ENCODE results near the gene CLSTN2. TPM values are rescaled to one million over a fixed set of nuclear protein-coding genes. Genes with fewer than 3 reads are reported as not detected.

Gene CLSTN2
- total RNA-seq, 1 donor from 2014 or later = not detected

DNA sequence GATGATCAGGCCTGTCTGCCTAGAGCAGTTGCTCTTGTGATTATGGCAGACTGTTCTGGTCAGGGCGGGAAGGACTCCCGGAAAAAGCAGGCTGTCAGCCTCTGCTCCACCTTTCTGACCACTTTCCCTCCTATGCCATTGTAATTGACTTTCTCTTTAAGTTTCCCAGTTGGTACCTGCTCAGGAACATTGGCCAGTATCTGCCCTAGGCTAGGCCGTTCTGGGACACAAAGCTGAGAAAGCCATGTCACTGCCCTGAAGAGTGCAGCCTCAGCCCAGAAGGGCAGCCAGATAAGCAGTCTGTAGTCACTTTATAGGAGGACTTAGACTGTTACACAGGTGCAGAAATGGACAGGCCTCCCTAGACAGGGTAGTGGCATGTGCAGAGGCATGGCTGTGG is 80.8 kb downstream of the CLSTN2 start:
- Mint-ChIP-seq H3K36me3 (ENCODE audit: low read depth) (no peaks in the 10 kb centered on the region), H3K4me1 (no peaks in the 10 kb centered on the region), H3K4me3 (no peak overlapping the region), H3K27ac (no peak overlapping the region), H3K9me3 (no peaks in the 10 kb centered on the region), H3K27me3 (peaks cover 4% of the 10 kb centered on the region)
- TF ChIP-seq, protein P1, sequence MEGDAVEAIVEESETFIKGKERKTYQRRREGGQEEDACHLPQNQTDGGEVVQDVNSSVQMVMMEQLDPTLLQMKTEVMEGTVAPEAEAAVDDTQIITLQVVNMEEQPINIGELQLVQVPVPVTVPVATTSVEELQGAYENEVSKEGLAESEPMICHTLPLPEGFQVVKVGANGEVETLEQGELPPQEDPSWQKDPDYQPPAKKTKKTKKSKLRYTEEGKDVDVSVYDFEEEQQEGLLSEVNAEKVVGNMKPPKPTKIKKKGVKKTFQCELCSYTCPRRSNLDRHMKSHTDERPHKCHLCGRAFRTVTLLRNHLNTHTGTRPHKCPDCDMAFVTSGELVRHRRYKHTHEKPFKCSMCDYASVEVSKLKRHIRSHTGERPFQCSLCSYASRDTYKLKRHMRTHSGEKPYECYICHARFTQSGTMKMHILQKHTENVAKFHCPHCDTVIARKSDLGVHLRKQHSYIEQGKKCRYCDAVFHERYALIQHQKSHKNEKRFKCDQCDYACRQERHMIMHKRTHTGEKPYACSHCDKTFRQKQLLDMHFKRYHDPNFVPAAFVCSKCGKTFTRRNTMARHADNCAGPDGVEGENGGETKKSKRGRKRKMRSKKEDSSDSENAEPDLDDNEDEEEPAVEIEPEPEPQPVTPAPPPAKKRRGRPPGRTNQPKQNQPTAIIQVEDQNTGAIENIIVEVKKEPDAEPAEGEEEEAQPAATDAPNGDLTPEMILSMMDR (IDR thresholded peaks at IDR 0.05) = no peak
- intact Hi-C loops (cut with micrococcal nuclease) = no loop called here
- ATAC-seq (ENCODE audit: low read depth) = no peak
- ChIA-PET CTCF (no interaction called here), POLR2A (no interaction called here)
- no peak for DNase-seq

DNA sequence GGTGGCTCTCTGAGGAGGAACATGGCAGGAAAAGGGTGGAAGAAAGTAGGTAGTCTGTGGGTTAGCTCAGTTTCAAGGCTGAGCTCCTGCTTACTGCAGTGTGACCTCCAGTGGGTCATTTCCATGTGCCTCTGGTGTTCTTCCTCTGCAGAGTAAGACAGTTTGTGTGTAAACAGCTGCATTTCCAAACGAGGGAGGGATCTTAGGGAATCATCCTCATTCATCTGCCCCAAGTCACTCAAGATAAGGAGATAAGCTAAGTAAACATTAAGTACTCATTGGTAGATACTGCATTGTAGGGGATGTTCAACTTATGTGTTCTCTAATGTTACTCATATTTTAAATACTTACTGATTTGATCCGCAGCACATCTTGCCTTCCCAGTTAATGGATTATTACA is 83.6 kb downstream of the CLSTN2 start:
- H3K27ac Mint-ChIP-seq = no peak overlapping the region
- CTCF ChIA-PET = no interaction called here
- H3K9me3 Mint-ChIP-seq = no peaks in the 10 kb centered on the region
- POLR2A ChIA-PET = no interaction called here
- H3K4me3 Mint-ChIP-seq = no peak overlapping the region
- ATAC-seq (ENCODE audit: low read depth) (no peak), DNase-seq (no peak)
- TF ChIP-seq, protein P1 (IDR thresholded peaks at IDR 0.05) = no peak
- H3K27me3 Mint-ChIP-seq = peaks cover 4% of the 10 kb centered on the region
- no peaks in the 10 kb centered on the region for H3K4me1 Mint-ChIP-seq
- intact Hi-C loops (cut with micrococcal nuclease) = no loop called here
- no peaks in the 10 kb centered on the region for H3K36me3 Mint-ChIP-seq (ENCODE audit: low read depth)

DNA sequence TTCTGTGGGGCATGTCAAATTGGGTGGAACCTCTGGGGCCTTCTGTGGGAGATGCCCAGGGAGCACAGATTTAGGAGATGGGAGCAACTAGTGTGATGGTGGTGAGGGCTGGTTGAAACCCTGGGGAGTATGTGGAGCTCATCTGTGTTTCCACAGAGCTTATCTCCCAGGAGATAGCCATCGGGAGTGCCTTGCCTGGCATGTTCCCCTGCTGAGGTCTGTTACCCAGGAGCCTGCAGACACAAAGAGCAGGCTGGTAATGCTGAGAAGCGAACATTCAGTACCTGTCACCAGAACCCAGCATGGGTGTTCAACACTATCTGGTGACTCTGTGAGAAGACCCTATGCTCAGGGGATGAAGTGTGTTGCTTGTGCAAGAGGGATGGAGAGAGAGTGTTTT is 85.0 kb downstream of the CLSTN2 start:
- Mint-ChIP-seq H3K27ac (no peak overlapping the region), H3K27me3 (peaks cover 2% of the 10 kb centered on the region), H3K9me3 (no peaks in the 10 kb centered on the region), H3K4me3 (no peak overlapping the region), H3K36me3 (ENCODE audit: low read depth) (no peaks in the 10 kb centered on the region), H3K4me1 (no peaks in the 10 kb centered on the region)
- no peak for DNase-seq
- ATAC-seq (ENCODE audit: low read depth) = no peak
- ChIA-PET POLR2A (no interaction called here), CTCF (no interaction called here)
- intact Hi-C loops (cut with micrococcal nuclease) = no loop called here
- TF ChIP-seq, protein P1 (IDR thresholded peaks at IDR 0.05) = no peak

DNA sequence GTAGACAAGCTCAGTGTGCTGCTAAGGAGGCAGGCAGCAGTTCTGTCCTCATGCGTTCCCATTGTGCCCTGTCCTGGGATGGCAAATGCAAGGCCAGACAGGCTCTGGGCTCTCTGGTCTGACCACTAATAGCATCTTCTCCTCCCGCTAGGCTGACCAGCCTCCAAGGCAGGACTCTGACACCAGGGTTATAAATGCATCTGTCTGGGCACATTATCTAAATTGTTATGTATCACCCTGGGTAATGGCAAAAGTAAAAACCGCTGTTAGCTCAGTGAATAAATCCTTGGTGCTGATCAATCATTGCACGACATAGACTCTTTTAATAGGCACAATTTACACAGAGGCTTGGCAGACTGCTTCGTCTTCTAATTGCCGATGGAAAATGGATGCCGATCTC is 85.6 kb downstream of the CLSTN2 start:
- H3K9me3 Mint-ChIP-seq = no peaks in the 10 kb centered on the region
- ChIA-PET POLR2A (no interaction called here), CTCF (no interaction called here)
- TF ChIP-seq, protein P1 (IDR thresholded peaks at IDR 0.05) = no peak
- intact Hi-C loops (cut with micrococcal nuclease) = no loop called here
- no peak overlapping the region for H3K4me3 Mint-ChIP-seq
- no peaks in the 10 kb centered on the region for H3K4me1 Mint-ChIP-seq
- no peak for DNase-seq
- peaks cover 2% of the 10 kb centered on the region for H3K27me3 Mint-ChIP-seq
- no peaks in the 10 kb centered on the region for H3K36me3 Mint-ChIP-seq (ENCODE audit: low read depth)
- H3K27ac Mint-ChIP-seq = no peak overlapping the region
- no peak for ATAC-seq (ENCODE audit: low read depth)

DNA sequence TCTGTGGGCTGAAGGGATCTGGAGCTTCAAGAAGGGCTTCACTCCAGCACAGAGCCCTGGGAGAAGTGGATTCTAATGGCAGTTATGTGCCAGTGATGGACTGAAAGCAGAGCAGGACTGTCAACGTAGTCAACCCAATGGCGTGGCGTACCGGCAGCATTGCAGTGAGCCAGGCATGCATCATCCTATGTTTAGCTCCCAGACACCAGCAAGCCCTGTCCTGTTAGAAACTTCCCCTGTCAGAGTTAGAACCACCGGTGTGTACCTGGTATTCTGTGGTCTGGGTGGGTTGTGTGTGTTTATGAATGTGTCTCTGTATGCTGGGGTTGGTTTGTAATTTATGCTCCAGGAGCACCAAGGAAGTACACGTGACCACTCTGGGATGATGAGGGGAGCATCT is 86.3 kb downstream of the CLSTN2 start:
- Mint-ChIP-seq H3K9me3 (no peaks in the 10 kb centered on the region), H3K27ac (no peak overlapping the region), H3K27me3 (peaks cover 2% of the 10 kb centered on the region), H3K4me3 (no peak overlapping the region), H3K36me3 (ENCODE audit: low read depth) (no peaks in the 10 kb centered on the region), H3K4me1 (no peaks in the 10 kb centered on the region)
- no peak for ATAC-seq (ENCODE audit: low read depth)
- ChIA-PET CTCF (no interaction called here), POLR2A (no interaction called here)
- DNase-seq = no peak
- intact Hi-C loops (cut with micrococcal nuclease) = no loop called here
- TF ChIP-seq, protein P1 (IDR thresholded peaks at IDR 0.05) = no peak

Measured in activated B cell treated with CpG ODN at 0.5 μM for 24 hours (primary cell).